Left lung (tissue), 10 donors: ENCODE data around the gene ZNF213. TPM values are rescaled to one million over a fixed set of nuclear protein-coding genes. Genes with fewer than 3 reads are reported as not detected.

Experiments used
- ATAC-seq: fragments of 200-7000 bp; cut with Tn5 transposase; one replicate; pipeline ENCODE4 v1.9.1; 2020; ENCODE audit warnings: moderate library complexity
- DNase-seq, 4 donors: peaks; one replicate each; pipeline ENCODE4 v3.0.0-alpha.2; 2013 to 2020
- H3K27ac ChIP-seq, 2 donors: fragments of 200-600 bp; sonication (generic) in 1 of 2; one replicate each; pipeline versions ENCODE4 v1.5.0 to v1.8.0; 2020 to 2021
- H3K27me3 ChIP-seq, 2 donors: fragments of 200-600 bp; sonication (generic) in 1 of 2; one replicate each; pipeline versions ENCODE4 v1.5.0 to v1.8.0; 2020 to 2021
- H3K36me3 ChIP-seq, 2 donors: fragments of 200-600 bp; sonication (generic) in 1 of 2; one replicate each; pipeline versions ENCODE4 v1.5.0 to v1.8.0; 2020 to 2021
- H3K4me1 ChIP-seq, 2 donors: fragments of 200-600 bp; one replicate each; pipeline ENCODE4 v1.8.0; 2021
- H3K4me3 ChIP-seq, 2 donors: fragments of 200-600 bp; sonication (generic) in 1 of 2; one replicate each; pipeline versions ENCODE4 v1.5.0 to v1.8.0; 2020 to 2021; ENCODE audit warnings: mild to moderate bottlenecking in 1 of 2
- H3K9me3 ChIP-seq, 2 donors: fragments of 200-600 bp; sonication (generic) in 1 of 2; one replicate each; pipeline versions ENCODE4 v1.5.0 to v1.8.0; 2020 to 2021
- CTCF ChIP-seq, 2 donors: fragments of 200-600 bp; sonication (generic) in 1 of 2; IDR thresholded peaks; one replicate each; pipeline versions ENCODE4 v1.5.0 to v1.8.0; 2021; ENCODE audit warnings: antibody characterized with exemption in 2 of 2
- intact Hi-C, 2 donors: fragments of 100-400 bp; cut with DNase I; formaldehyde crosslinking; loops; one replicate each; pipeline versions ENCODE4 v1.11.2 to v1.14.2; 2022
- polyA plus RNA-seq, 6 donors: library from polyadenylated mRNA; unstranded; fragments of 120-200 nt; gene quantifications; one replicate each; pipeline ENCODE4 v1.2.1, GENCODE V29; 2013; ENCODE audit not compliant: insufficient read length in 6 of 6
- total RNA-seq, 2 donors: library from RNA; stranded (reverse); fragmentation: NEBNext Ultra II Directional; extraction: Animal tissue kit (Norgen Biotek cat#: 25700); gene quantifications; one replicate each; pipeline ENCODE4 v1.2.1, GENCODE V29; 2021
- donor health status: DM: no; HTN: yes; CAD: no.
- donor health status: DM: no; HTN: no; CAD: no.

The ZNF213 gene
- total and polyA plus RNA-seq, 8 donors = 8.4 to 17.8 (median 13.0) TPM

- peak overlapping the region; percentile 57 to 80 for H3K4me3 ChIP-seq
- no peak for TF ChIP-seq CTCF (IDR thresholded peaks at IDR 0.05)
- intact Hi-C loops = no loop called here
- no peaks in the 10 kb centered on the region for H3K9me3 ChIP-seq
- DNase-seq = peak in 1 of 4 donors; percentile 49
- H3K27ac ChIP-seq = peak overlapping the region; percentile 83 to 89
- no peaks in the 10 kb centered on the region for H3K36me3 ChIP-seq
- ATAC-seq = peak; percentile 31
- peaks cover 0 to 17% of the 10 kb centered on the region in 2 donors for H3K4me1 ChIP-seq
- peaks cover 0 to 57% of the 10 kb centered on the region in 2 donors for H3K27me3 ChIP-seq
Observed at GRCh38 chr16:3158026-3158509, 23.2 kb downstream of the ZNF213 start.

GRCh38 chr16:3158510-3159314, 23.9 kb downstream of the ZNF213 start:
- intact Hi-C loops = no loop called here
- no peaks in the 10 kb centered on the region for H3K9me3 ChIP-seq
- peaks cover 0 to 54% of the 10 kb centered on the region in 2 donors for H3K27me3 ChIP-seq
- peak overlapping the region; percentile 57 to 80 for H3K4me3 ChIP-seq
- peaks cover 0 to 17% of the 10 kb centered on the region in 2 donors for H3K4me1 ChIP-seq
- DNase-seq (peak; percentile 66 to 94 (median 88)), ATAC-seq (peak; percentile 94)
- peak overlapping the region; percentile 83 to 89 for H3K27ac ChIP-seq
- no peaks in the 10 kb centered on the region for H3K36me3 ChIP-seq
- TF ChIP-seq CTCF (IDR thresholded peaks at IDR 0.05) = no peak

- DNase-seq = peak in 1 of 4 donors; percentile 61
- no peak for ATAC-seq
- intact Hi-C loops = no loop called here
- Histone ChIP-seq H3K36me3 (no peaks in the 10 kb centered on the region), H3K27ac (no peak overlapping the region), H3K4me1 (peaks cover 0 to 23% of the 10 kb centered on the region in 2 donors), H3K27me3 (peaks cover 0 to 46% of the 10 kb centered on the region in 2 donors), H3K4me3 (no peak overlapping the region), H3K9me3 (no peaks in the 10 kb centered on the region)
- TF ChIP-seq CTCF (IDR thresholded peaks at IDR 0.05) = no peak
Observed at GRCh38 chr16:3161235-3162018, 26.6 kb downstream of the ZNF213 start.

GRCh38 chr16:3164121-3164991, 29.5 kb downstream of the ZNF213 start:
- Histone ChIP-seq H3K27ac (no peak overlapping the region), H3K4me1 (peaks cover 0 to 8% of the 10 kb centered on the region in 2 donors), H3K9me3 (no peaks in the 10 kb centered on the region), H3K36me3 (no peaks in the 10 kb centered on the region), H3K27me3 (peaks cover 11 to 50% of the 10 kb centered on the region in 2 donors), H3K4me3 (no peak overlapping the region)
- DNase-seq (peak in 2 of 4 donors; percentile 28 to 51), ATAC-seq (no peak)
- intact Hi-C loops = no loop called here
- no peak for TF ChIP-seq CTCF (IDR thresholded peaks at IDR 0.05)
